GM19193 (cell line): Measurements from ENCODE around the gene RNF11.

Experiments
- POLR2A ChIP-seq: IDR thresholded peaks from 4 replicates; pipeline ENCODE4 v1.6.1; 2011; ENCODE audit not compliant: insufficient read depth, insufficient read length; ENCODE audit errors: extremely low read depth

RNF11 gene

GRCh38 chr1:51313961-51314777, 78.1 kb downstream of the RNF11 start:
- TF ChIP-seq POLR2A: no peak

GRCh38 chr1:51314974-51315373, 78.9 kb downstream of the RNF11 start:
- TF ChIP-seq POLR2A: no peak

GRCh38 chr1:51316113-51316845, 80.2 kb downstream of the RNF11 start:
- no peak for TF ChIP-seq POLR2A

- no peak for TF ChIP-seq POLR2A
Observed at GRCh38 chr1:51316846-51317120, 80.7 kb downstream of the RNF11 start.

- TF ChIP-seq POLR2A: no peak
Observed at GRCh38 chr1:51317798-51318197, 81.7 kb downstream of the RNF11 start.

GRCh38 chr1:51320967-51321923, 85.2 kb downstream of the RNF11 start:
- TF ChIP-seq POLR2A: no peak

- no peak for TF ChIP-seq POLR2A
Observed at GRCh38 chr1:51321924-51322280, 85.8 kb downstream of the RNF11 start.

- TF ChIP-seq POLR2A: no peak
Observed at GRCh38 chr1:51322417-51323101, 86.5 kb downstream of the RNF11 start.
